ENCODE data around the gene MIXL1. TPM values are rescaled to one million over a fixed set of nuclear protein-coding genes. Genes with fewer than 3 reads are reported as not detected.
A peak's percentile ranks its signal among the peaks of the same experiment; 100 is the strongest.

The MIXL1 gene
- total RNA-seq, 1 experiment from 2014 or later = 4.7 TPM

DNA sequence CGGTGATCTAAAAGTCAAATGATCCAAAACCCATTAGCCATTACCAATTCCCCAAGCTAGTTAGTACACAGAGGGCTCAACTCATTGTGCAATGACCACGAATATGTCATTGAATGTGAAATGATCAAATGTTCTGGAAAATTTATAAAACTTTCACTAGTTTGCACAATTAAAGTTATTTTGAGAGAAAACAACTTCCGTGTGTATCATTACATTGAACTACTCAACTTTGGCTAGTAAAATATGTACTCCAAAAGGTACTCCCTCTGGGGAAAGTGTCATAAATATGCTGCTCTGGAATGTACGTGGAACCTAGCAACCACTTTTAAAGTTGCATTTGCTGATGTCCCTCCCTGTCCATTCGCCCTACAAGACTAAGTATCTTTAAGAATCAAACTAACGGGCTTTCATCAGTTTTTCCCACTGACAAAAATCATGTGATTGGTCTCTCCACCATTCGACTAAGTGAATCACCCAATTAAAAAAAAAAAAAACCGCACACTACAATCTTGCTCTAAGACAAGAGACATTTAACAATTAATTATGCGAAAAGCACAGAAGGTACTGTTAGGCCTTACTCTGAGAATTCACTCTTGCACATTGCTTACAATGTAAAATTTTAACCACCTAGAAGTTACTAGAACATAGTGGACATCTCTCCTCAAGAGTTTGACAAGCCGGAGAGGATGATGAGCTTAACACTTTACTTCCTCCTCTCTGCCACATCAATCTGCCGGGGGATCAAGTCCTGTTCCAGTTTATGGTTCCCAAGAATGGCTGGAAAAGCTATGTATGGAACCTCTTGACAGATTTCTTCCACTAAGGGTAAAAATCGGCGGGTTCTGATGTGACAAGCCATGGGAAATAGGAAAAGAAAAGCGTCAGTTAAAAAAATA, 38.1 kb upstream of the MIXL1 start:
- H4K8ac ChIP-seq (replicated peaks; ENCODE audit: insufficient read length, low read depth, low read length) = no peak overlapping the region
- TF ChIP-seq, protein P1, sequence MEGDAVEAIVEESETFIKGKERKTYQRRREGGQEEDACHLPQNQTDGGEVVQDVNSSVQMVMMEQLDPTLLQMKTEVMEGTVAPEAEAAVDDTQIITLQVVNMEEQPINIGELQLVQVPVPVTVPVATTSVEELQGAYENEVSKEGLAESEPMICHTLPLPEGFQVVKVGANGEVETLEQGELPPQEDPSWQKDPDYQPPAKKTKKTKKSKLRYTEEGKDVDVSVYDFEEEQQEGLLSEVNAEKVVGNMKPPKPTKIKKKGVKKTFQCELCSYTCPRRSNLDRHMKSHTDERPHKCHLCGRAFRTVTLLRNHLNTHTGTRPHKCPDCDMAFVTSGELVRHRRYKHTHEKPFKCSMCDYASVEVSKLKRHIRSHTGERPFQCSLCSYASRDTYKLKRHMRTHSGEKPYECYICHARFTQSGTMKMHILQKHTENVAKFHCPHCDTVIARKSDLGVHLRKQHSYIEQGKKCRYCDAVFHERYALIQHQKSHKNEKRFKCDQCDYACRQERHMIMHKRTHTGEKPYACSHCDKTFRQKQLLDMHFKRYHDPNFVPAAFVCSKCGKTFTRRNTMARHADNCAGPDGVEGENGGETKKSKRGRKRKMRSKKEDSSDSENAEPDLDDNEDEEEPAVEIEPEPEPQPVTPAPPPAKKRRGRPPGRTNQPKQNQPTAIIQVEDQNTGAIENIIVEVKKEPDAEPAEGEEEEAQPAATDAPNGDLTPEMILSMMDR (conservative IDR thresholded peaks at IDR 0.05) = no peak
- H3K79me2 ChIP-seq (ENCODE audit: insufficient read depth, low read length) = peaks cover 11% of the 10 kb centered on the region; the same call in 1 of the 2 replicates

More for the DNA sequence above, 38.1 kb upstream of the MIXL1 start:
- Histone ChIP-seq H3K23ac (ENCODE audit: insufficient read length, low read depth, low read length) (no peak overlapping the region), H3K18ac (ENCODE audit: insufficient read length, low read depth, low read length) (no peak overlapping the region), H2BK120ac (ENCODE audit: low read depth, low read length, poor library complexity, severe bottlenecking) (no peak overlapping the region), H3K4me2 (ENCODE audit: insufficient read depth, insufficient read length, low read length) (peak overlapping the region; percentile 72), H3K23me2 (ENCODE audit: insufficient read length, low read depth, low read length, poor library complexity, severe bottlenecking) (peaks cover 6% of the 10 kb centered on the region), H4K91ac (ENCODE audit: insufficient read length, low read depth, low read length) (no peak overlapping the region), H3K27me3 (ENCODE audit: insufficient read depth, low read length) (no peaks in the 10 kb centered on the region), H2BK20ac (ENCODE audit: low read depth, low read length, poor library complexity, severe bottlenecking) (no peak overlapping the region), H2BK15ac (ENCODE audit: low read depth, low read length) (no peak overlapping the region), H4K20me1 (ENCODE audit: control insufficient read depth, insufficient read depth, insufficient read length) (no peaks in the 10 kb centered on the region), H3K27ac (ENCODE audit: insufficient read length, low read depth, low read length) (no peak overlapping the region), H2AFZ (ENCODE audit: low read length) (no peak overlapping the region), H4K5ac (ENCODE audit: insufficient read length, low read depth, low read length) (no peak overlapping the region), H3K79me1 (ENCODE audit: insufficient read depth, low read depth, low read length, poor library complexity, severe bottlenecking) (peaks cover 8% of the 10 kb centered on the region), H3K14ac (ENCODE audit: insufficient read depth, low read length) (no peak overlapping the region), H2BK5ac (ENCODE audit: insufficient read length, low read length) (no peak overlapping the region), H3T11ph (ENCODE audit: low read length) (no peak overlapping the region), H2AK5ac (ENCODE audit: insufficient read length, low read length) (no peak overlapping the region), H2BK12ac (ENCODE audit: insufficient read length, low read depth, low read length) (no peak overlapping the region), H3K9ac (ENCODE audit: extremely low read depth, insufficient read length, low read length) (no peak overlapping the region), H3K9me3 (ENCODE audit: control insufficient read depth, low read depth, low read length) (no peaks in the 10 kb centered on the region), H3K4me1 (ENCODE audit: insufficient read depth, low read length) (no peaks in the 10 kb centered on the region; the same call in 1 of the 2 replicates), H3K56ac (ENCODE audit: insufficient read length, low read depth, low read length) (no peak overlapping the region), H3K4ac (ENCODE audit: low read depth, low read length) (no peak overlapping the region)
- peak overlapping the region; percentile 59 to 89 (median 75); a peak in 2 of 7 replicates for H3K27ac Mint-ChIP-seq
- no peak for DNase-seq
- no CpG with 5 or more reads among the region's 14 CpGs for WGBS (ENCODE audit: extremely low coverage, insufficient read length, low lambda C conversion rate)
- no peaks in the 10 kb centered on the region for H3K27me3 Mint-ChIP-seq (ENCODE audit: low read depth)
- H3K4me3 Mint-ChIP-seq = peak overlapping the region; percentile 88 to 91
- H3K4me1 Mint-ChIP-seq = peaks cover 24 to 27% of the 10 kb centered on the region in 2 experiments
- peaks cover 4 to 14% (median 13%) of the 10 kb centered on the region in 3 experiments; a peak in 5 of 7 replicates for H3K36me3 Mint-ChIP-seq (ENCODE audit: insufficient read depth in 1 of 3, low read depth in 3 of 3)
- H3K9me3 Mint-ChIP-seq = no peaks in the 10 kb centered on the region
